ENCODE results near the gene MYRF. TPM values are rescaled to one million over a fixed set of nuclear protein-coding genes. Genes with fewer than 3 reads are reported as not detected.

Gene MYRF
- total and polyA plus RNA-seq, 2 of the 4 experiments (the other 2 are of a cell fraction) = 1.6 to 10.7 TPM

DNA sequence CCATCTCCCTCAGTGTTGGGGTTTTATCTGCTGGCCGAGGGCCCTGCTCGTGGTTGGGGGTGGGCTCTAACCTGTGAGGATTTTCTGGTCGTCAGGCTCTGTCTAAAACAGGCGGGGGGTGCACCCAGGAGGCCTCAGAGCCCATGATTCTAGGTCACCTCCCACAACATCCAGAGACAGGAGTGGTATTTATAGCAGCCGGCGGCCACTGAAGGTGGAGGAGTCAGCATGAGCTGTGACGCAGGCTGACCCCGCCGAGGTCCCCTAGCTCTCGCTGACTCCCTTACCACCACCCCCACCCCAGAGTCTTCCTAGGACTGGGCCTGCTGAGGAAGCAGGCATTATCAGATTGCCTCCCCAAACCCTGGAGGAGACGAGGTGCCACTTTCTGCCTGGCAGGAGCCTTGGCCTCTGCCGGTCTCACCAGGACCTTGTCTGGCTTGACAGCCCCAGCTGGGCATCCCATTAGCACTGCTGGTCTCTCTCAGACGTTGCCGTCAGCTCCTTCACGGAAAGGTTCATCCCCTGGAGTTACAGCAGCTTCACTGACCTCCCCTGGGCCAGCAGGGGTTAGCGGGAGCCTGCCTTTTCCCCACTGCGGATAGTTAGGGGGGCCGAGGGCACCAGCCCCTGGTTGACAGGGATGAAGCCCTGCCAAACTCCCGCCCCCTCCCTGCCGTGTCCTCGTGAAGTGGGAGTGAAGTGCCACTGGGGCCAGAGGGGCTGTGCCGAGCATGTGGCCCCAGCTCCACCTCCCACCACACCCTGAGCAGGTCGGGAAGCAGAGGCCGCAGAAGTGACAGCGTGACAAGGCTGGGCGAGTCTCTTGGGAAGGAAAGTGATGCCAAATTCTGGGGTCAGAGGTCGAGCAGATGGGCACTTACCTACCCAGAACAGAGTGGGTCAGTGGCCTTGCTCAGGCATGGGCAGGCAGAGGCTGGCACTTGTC lies 45.7 kb upstream of the MYRF start:
- Histone ChIP-seq H3K27me3 (ENCODE audit: control insufficient read depth, insufficient read depth, low read length) (peaks cover 18% of the 10 kb centered on the region; the same call in 1 of the 2 replicates), H3K9me3 (ENCODE audit: control insufficient read depth, insufficient read depth, low read length) (no peaks in the 10 kb centered on the region), H4K5ac (ENCODE audit: low read depth, low read length) (no peak overlapping the region), H4K20me1 (ENCODE audit: insufficient read depth, low read length) (no peaks in the 10 kb centered on the region), H3K36me3 (ENCODE audit: control insufficient read depth, insufficient read depth, low read length) (no peaks in the 10 kb centered on the region), H2BK120ac (ENCODE audit: low read depth, low read length) (no peak overlapping the region), H3K79me1 (ENCODE audit: low read depth in 1 of 2, low read length in 2 of 2) (no peaks in the 10 kb centered on the region), H3K14ac (replicated peaks; ENCODE audit: low read depth, low read length) (no peak overlapping the region), H3K9me1 (ENCODE audit: insufficient read depth, low read length) (no peaks in the 10 kb centered on the region), H3K18ac (ENCODE audit: low read depth, low read length) (no peak overlapping the region), H2AK5ac (ENCODE audit: low read depth, low read length) (no peak overlapping the region), H4K91ac (ENCODE audit: insufficient read depth, low read depth, low read length) (no peak overlapping the region), H3K27ac (ENCODE audit: insufficient read depth, low read length) (no peak overlapping the region), H2AK9ac (replicated peaks; ENCODE audit: low read depth, low read length, poor library complexity) (no peak overlapping the region), H3K4ac (ENCODE audit: low read depth, low read length) (no peak overlapping the region), H3K4me3 (ENCODE audit: insufficient read depth, low read depth, low read length) (no peak overlapping the region), H2BK15ac (ENCODE audit: low read depth, low read length) (no peak overlapping the region), H3K56ac (ENCODE audit: extremely low read depth, insufficient read depth, low read length) (no peak overlapping the region), H3K9ac (ENCODE audit: low read depth, low read length) (no peak overlapping the region), H3K4me2 (ENCODE audit: low read depth, low read length) (no peak overlapping the region), H2BK5ac (ENCODE audit: low read depth, low read length, poor library complexity, severe bottlenecking) (no peak overlapping the region), H2AFZ (replicated peaks; ENCODE audit: low read length, poor library complexity) (no peak overlapping the region), H3K23ac (ENCODE audit: low read depth, low read length) (no peak overlapping the region), H2BK20ac (ENCODE audit: low read depth, low read length) (no peak overlapping the region), H3K4me1 (ENCODE audit: control insufficient read depth, insufficient read depth, low read length) (no peaks in the 10 kb centered on the region), H4K8ac (ENCODE audit: low read depth in 2 of 2, low read length in 2 of 2) (no peak overlapping the region)
- no TSS peak for BruUV-seq (replicated peaks)
- intact Hi-C loops (cut with micrococcal nuclease) (no loop called here), in situ Hi-C loops (cut with MboI; ENCODE audit: low sequenced_read_pairs) (no loop called here), dilution Hi-C loops (cut with HindIII; ENCODE audit: low sequenced_read_pairs, unreplicated experiment) (no loop called here)
- WGBS, 2 experiments (ENCODE audit: extremely low coverage in 2 of 2, insufficient read length in 1 of 2) = 69% methylated on average over 5 of the region's 27 CpGs; no CpG with 5 or more reads in 1 of the 2 experiments
- POLR2A ChIA-PET (ENCODE audit: unreplicated experiment) = no interaction called here
- DNase-seq (no peak), ATAC-seq (ENCODE audit: low read depth) (no peak)
- CTCF ChIA-PET = no interaction called here
- TF ChIP-seq POLR2A (IDR thresholded peaks at IDR 0.05; ENCODE audit: low read depth, low read length) = no peak
